ENCODE measurements around the gene IKZF2.

- no peak for TF ChIP-seq POLR2AphosphoS5 (IDR thresholded peaks at IDR 0.05; ENCODE audit: insufficient read depth, low read depth, low read length)
- TF ChIP-seq CTCF (IDR thresholded peaks at IDR 0.05; ENCODE audit: extremely low read depth in 1 of 2, insufficient read depth in 1 of 2, low read depth in 1 of 2, low read length in 2 of 2), result no peak
- TF ChIP-seq FOS (IDR thresholded peaks at IDR 0.05; ENCODE audit: borderline replicate concordance, insufficient read depth, low read length), result no peak
- no peak for TF ChIP-seq POLR2A (IDR thresholded peaks at IDR 0.05; ENCODE audit: low read depth, low read length)
- no peak for TF ChIP-seq EZH2 (IDR thresholded peaks at IDR 0.05; ENCODE audit: borderline replicate concordance, low read depth, low read length, severe bottlenecking)
- TF ChIP-seq MAX (IDR thresholded peaks at IDR 0.05; ENCODE audit: insufficient read depth, insufficient read length), result no peak
- TF ChIP-seq GATA2 (IDR thresholded peaks at IDR 0.05; ENCODE audit: insufficient read depth, insufficient read length, low read depth, low read length), result no peak
- TF ChIP-seq MYC (IDR thresholded peaks at IDR 0.05; ENCODE audit: low read depth, low read length), result no peak
These were observed 163.9 kb downstream of the IKZF2 start for GRCh38 chr2:212987492-212987891.

Data from endothelial cell of umbilical vein (primary cell).